ENCODE results near the gene ERN2.

Gene ERN2

GRCh38 chr16:23700093-23700492 lies 12.9 kb downstream of the ERN2 start:
- Histone ChIP-seq H3K27ac (ENCODE audit: low read depth, low read length, severe bottlenecking) (no peak overlapping the region), H3K9me3 (ENCODE audit: control insufficient read depth, low read length) (peaks cover 6% of the 10 kb centered on the region), H3K4me1 (ENCODE audit: control insufficient read depth, insufficient read depth, low read length, poor library complexity, severe bottlenecking) (no peaks in the 10 kb centered on the region), H3K36me3 (ENCODE audit: control insufficient read depth, insufficient read depth, low read length) (no peaks in the 10 kb centered on the region), H3K4me3 (ENCODE audit: extremely low read depth, insufficient read depth, low read length, poor library complexity, severe bottlenecking) (no peak overlapping the region)
- WGBS, 2 experiments (ENCODE audit: insufficient coverage in 2 of 2), result 77 to 93% methylated on average over 1 to 2 of the region's 2 CpGs

- H3K9me3 ChIP-seq (ENCODE audit: control insufficient read depth, low read length), result peaks cover 6% of the 10 kb centered on the region
- WGBS, 2 experiments (ENCODE audit: insufficient coverage in 2 of 2), result 93 to 96% methylated on average over 2 to 4 of the region's 4 CpGs
- no peaks in the 10 kb centered on the region for H3K36me3 ChIP-seq (ENCODE audit: control insufficient read depth, insufficient read depth, low read length)
- no peak overlapping the region for H3K27ac ChIP-seq (ENCODE audit: low read depth, low read length, severe bottlenecking)
- H3K4me3 ChIP-seq (ENCODE audit: extremely low read depth, insufficient read depth, low read length, poor library complexity, severe bottlenecking), result no peak overlapping the region
- H3K4me1 ChIP-seq (ENCODE audit: control insufficient read depth, insufficient read depth, low read length, poor library complexity, severe bottlenecking), result peaks cover 3% of the 10 kb centered on the region
Observed at GRCh38 chr16:23699100-23699499, 13.9 kb downstream of the ERN2 start.

- 68 to 88% methylated on average over 5 to 11 of the region's 11 CpGs for WGBS, 2 experiments (ENCODE audit: insufficient coverage in 2 of 2)
- Histone ChIP-seq H3K36me3 (ENCODE audit: control insufficient read depth, insufficient read depth, low read length) (peaks cover 20% of the 10 kb centered on the region), H3K4me1 (ENCODE audit: control insufficient read depth, insufficient read depth, low read length, poor library complexity, severe bottlenecking) (peaks cover 3% of the 10 kb centered on the region), H3K27ac (ENCODE audit: low read depth, low read length, severe bottlenecking) (no peak overlapping the region), H3K4me3 (ENCODE audit: extremely low read depth, insufficient read depth, low read length, poor library complexity, severe bottlenecking) (no peak overlapping the region), H3K9me3 (ENCODE audit: control insufficient read depth, low read length) (no peaks in the 10 kb centered on the region)
Observed at GRCh38 chr16:23695756-23696155, 17.3 kb downstream of the ERN2 start.

GRCh38 chr16:23694644-23695373 lies 18.2 kb downstream of the ERN2 start:
- WGBS, 2 experiments (ENCODE audit: insufficient coverage in 2 of 2), result 28 to 36% methylated on average over 25 to 31 of the region's 32 CpGs
- Histone ChIP-seq H3K4me1 (ENCODE audit: control insufficient read depth, insufficient read depth, low read length, poor library complexity, severe bottlenecking) (peaks cover 3% of the 10 kb centered on the region), H3K36me3 (ENCODE audit: control insufficient read depth, insufficient read depth, low read length) (peaks cover 29% of the 10 kb centered on the region), H3K9me3 (ENCODE audit: control insufficient read depth, low read length) (no peaks in the 10 kb centered on the region), H3K27ac (ENCODE audit: low read depth, low read length, severe bottlenecking) (peak overlapping the region; percentile 41), H3K4me3 (ENCODE audit: extremely low read depth, insufficient read depth, low read length, poor library complexity, severe bottlenecking) (peak overlapping the region; percentile 16)

GRCh38 chr16:23694265-23694643 lies 18.8 kb downstream of the ERN2 start:
- WGBS, 2 experiments (ENCODE audit: insufficient coverage in 2 of 2), result 96 to 100% methylated on average over 4 of the region's 4 CpGs
- H3K36me3 ChIP-seq (ENCODE audit: control insufficient read depth, insufficient read depth, low read length), result peaks cover 35% of the 10 kb centered on the region
- no peak overlapping the region for H3K4me3 ChIP-seq (ENCODE audit: extremely low read depth, insufficient read depth, low read length, poor library complexity, severe bottlenecking)
- peak overlapping the region; percentile 41 for H3K27ac ChIP-seq (ENCODE audit: low read depth, low read length, severe bottlenecking)
- H3K9me3 ChIP-seq (ENCODE audit: control insufficient read depth, low read length), result no peaks in the 10 kb centered on the region
- H3K4me1 ChIP-seq (ENCODE audit: control insufficient read depth, insufficient read depth, low read length, poor library complexity, severe bottlenecking), result peaks cover 3% of the 10 kb centered on the region

DNA sequence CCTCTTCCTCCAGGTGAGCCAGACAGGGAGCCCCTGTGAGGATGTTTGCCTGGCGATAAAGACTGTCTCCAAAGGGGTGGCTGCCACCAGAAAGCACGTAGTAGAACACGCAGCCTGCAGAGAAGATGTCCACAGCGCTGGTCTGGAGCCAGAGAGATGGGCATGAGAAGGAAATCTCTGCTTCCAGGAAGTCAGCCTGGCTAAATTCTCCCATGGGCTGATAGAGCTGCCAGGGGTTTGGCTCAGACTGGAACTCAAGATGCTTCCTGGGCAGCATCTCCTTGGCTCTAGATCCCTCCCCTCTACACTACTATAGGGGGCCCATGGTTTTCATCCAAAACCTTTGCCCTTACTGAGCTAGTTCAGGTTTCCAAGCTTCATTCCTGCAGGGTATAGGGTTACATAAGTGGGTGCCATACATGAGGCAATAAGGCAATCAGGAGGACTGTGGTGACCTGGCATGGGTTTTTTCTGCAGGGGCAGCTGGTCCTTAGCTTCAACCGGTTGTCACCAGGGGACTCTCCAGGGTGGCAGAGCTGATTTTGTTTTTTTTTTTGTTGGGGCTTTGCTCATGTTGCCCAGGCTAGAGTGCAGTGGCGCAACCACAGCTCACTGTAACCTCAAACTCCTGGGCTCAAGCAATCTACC lies 20.7 kb downstream of the ERN2 start:
- Histone ChIP-seq H3K4me1 (ENCODE audit: control insufficient read depth, insufficient read depth, low read length, poor library complexity, severe bottlenecking) (peaks cover 3% of the 10 kb centered on the region), H3K36me3 (ENCODE audit: control insufficient read depth, insufficient read depth, low read length) (peaks cover 54% of the 10 kb centered on the region), H3K27ac (ENCODE audit: low read depth, low read length, severe bottlenecking) (no peak overlapping the region), H3K4me3 (ENCODE audit: extremely low read depth, insufficient read depth, low read length, poor library complexity, severe bottlenecking) (no peak overlapping the region), H3K9me3 (ENCODE audit: control insufficient read depth, low read length) (no peaks in the 10 kb centered on the region)
- 94 to 95% methylated on average over 4 to 6 of the region's 6 CpGs for WGBS, 2 experiments (ENCODE audit: insufficient coverage in 2 of 2)

- Histone ChIP-seq H3K27ac (ENCODE audit: low read depth, low read length, severe bottlenecking) (no peak overlapping the region), H3K4me1 (ENCODE audit: control insufficient read depth, insufficient read depth, low read length, poor library complexity, severe bottlenecking) (peaks cover 3% of the 10 kb centered on the region), H3K4me3 (ENCODE audit: extremely low read depth, insufficient read depth, low read length, poor library complexity, severe bottlenecking) (no peak overlapping the region), H3K9me3 (ENCODE audit: control insufficient read depth, low read length) (no peaks in the 10 kb centered on the region), H3K36me3 (ENCODE audit: control insufficient read depth, insufficient read depth, low read length) (peaks cover 61% of the 10 kb centered on the region)
- WGBS, 2 experiments (ENCODE audit: insufficient coverage in 2 of 2), result 92 to 97% methylated on average over 3 to 7 of the region's 10 CpGs
Observed at GRCh38 chr16:23691483-23692189, 21.4 kb downstream of the ERN2 start.

GRCh38 chr16:23690771-23691482 lies 22.1 kb downstream of the ERN2 start:
- H3K4me1 ChIP-seq (ENCODE audit: control insufficient read depth, insufficient read depth, low read length, poor library complexity, severe bottlenecking), result peaks cover 3% of the 10 kb centered on the region
- no peak overlapping the region for H3K27ac ChIP-seq (ENCODE audit: low read depth, low read length, severe bottlenecking)
- H3K4me3 ChIP-seq (ENCODE audit: extremely low read depth, insufficient read depth, low read length, poor library complexity, severe bottlenecking), result no peak overlapping the region
- WGBS, 2 experiments (ENCODE audit: insufficient coverage in 2 of 2), result 93 to 95% methylated on average over 18 to 22 of the region's 25 CpGs
- H3K9me3 ChIP-seq (ENCODE audit: control insufficient read depth, low read length), result no peaks in the 10 kb centered on the region
- H3K36me3 ChIP-seq (ENCODE audit: control insufficient read depth, insufficient read depth, low read length), result peaks cover 68% of the 10 kb centered on the region

- H3K9me3 ChIP-seq (ENCODE audit: control insufficient read depth, low read length), result no peaks in the 10 kb centered on the region
- H3K4me1 ChIP-seq (ENCODE audit: control insufficient read depth, insufficient read depth, low read length, poor library complexity, severe bottlenecking), result peaks cover 3% of the 10 kb centered on the region
- H3K4me3 ChIP-seq (ENCODE audit: extremely low read depth, insufficient read depth, low read length, poor library complexity, severe bottlenecking), result no peak overlapping the region
- H3K36me3 ChIP-seq (ENCODE audit: control insufficient read depth, insufficient read depth, low read length), result peaks cover 80% of the 10 kb centered on the region
- no peak overlapping the region for H3K27ac ChIP-seq (ENCODE audit: low read depth, low read length, severe bottlenecking)
- WGBS, 2 experiments (ENCODE audit: insufficient coverage in 2 of 2), result 98% methylated on average over 30 to 33 of the region's 36 CpGs
Observed at GRCh38 chr16:23689442-23690187, 23.4 kb downstream of the ERN2 start.

All from mesodermal cell (in vitro differentiated cells).